ENCODE data around the gene TNN. TPM values are rescaled to one million over a fixed set of nuclear protein-coding genes. Genes with fewer than 3 reads are reported as not detected.
A peak's percentile ranks its signal among the peaks of the same experiment; 100 is the strongest.

TNN gene
- total RNA-seq, 2 experiments from 2014 or later: not detected

DNA sequence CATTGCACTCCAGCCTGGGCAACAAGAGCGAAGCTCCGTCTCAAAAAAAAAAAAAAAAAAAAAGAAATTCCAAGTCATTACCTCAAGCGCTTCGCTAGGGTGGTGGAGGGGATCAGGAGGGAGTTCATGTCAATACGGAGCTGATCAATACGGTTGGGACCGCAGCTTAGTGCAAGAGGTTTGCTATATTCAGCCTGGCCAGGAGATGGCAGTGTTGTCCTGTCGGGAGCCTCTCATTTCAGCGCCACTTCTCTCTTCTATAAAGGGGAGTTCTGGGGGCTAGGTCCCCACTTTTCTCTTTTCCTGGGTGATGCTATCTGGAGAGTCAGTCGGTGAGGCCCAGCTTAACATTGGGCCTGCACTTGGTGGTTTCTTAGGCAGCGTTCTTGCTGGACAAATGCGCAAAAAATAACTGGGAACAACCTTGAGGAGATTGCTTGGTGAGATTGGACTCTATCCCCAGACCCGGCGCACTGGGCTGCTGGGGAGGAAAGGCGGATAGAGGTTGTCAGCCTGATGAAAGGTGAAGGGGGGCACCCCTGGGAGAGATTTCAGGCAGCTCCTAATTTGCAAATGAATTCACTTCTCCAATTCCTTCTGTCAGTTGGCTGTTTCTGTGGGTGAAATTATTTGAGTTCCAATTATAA, 84.5 kb downstream of the TNN start:
- no peaks in the 10 kb centered on the region for H3K36me3 Mint-ChIP-seq (ENCODE audit: low read depth)
- peaks cover 13% of the 10 kb centered on the region for H3K4me1 Mint-ChIP-seq (ENCODE audit: low read depth)
- no peaks in the 10 kb centered on the region for H3K9me3 Mint-ChIP-seq
- peak; percentile 78 for DNase-seq
- H3K27me3 Mint-ChIP-seq (ENCODE audit: low read depth): peaks cover 27% of the 10 kb centered on the region
- no peak overlapping the region for H3K27ac Mint-ChIP-seq
- intact Hi-C loops (cut with micrococcal nuclease): loop anchor here (1.0 to 5.0 kb wide), 6 partner anchors 123 to 1730 kb away; partner anchors contain the start of gene TNR
- CTCF ChIA-PET: interaction anchor here (0.6 to 5.4 kb wide), 64 partner anchors 9 to 1164 kb away, joined by 3 to 261 read pairs (median 4); partner anchors contain the start of gene MRPS14
- H3K4me3 Mint-ChIP-seq: no peak overlapping the region

DNA sequence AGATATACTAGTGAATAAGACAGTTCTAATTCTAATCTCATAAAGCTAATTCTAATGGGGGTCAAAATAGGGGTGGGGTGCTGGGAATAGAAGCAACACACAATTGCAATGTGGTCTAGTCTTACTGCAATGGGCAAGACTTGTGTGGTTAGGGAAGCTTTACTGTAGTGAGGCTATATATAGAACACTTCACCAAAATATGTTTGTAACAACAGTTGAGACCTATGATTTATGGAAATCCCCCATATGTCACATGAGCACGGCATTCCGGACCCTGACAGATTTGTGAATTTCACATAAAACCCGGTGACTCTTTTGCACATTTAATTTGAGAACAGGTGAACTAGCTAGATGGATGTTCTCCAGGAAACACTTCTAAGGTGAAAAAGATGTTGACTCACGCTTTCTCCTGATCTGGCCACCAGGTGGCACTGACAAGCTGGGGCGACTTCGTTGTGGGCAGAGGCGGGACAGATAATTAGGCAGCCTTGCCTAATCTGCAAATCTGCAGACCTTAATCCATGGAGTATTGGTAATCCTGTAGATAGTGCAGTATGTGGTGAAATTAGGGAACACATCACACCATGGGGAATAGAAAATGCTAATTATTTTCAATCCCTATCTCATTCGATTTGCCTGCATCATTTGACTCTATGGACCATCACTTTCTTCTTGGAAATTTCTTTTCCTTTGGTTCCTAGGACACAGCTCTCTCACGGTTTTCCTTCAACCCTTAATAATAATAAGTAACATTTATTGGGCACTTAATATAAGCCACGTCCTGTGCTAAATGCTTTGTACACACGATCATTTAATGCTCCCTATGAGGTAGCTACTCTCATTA, 87.2 kb downstream of the TNN start:
- H3K27ac Mint-ChIP-seq: no peak overlapping the region
- intact Hi-C loops (cut with micrococcal nuclease): loop anchor here (1.0 to 5.0 kb wide), 7 partner anchors 34 to 1727 kb away; partner anchors contain the start of gene TNR
- peaks cover 24% of the 10 kb centered on the region for H3K4me1 Mint-ChIP-seq (ENCODE audit: low read depth)
- H3K4me3 Mint-ChIP-seq: no peak overlapping the region
- H3K36me3 Mint-ChIP-seq (ENCODE audit: low read depth): peaks cover 11% of the 10 kb centered on the region
- peak; percentile 87 for DNase-seq
- H3K9me3 Mint-ChIP-seq: no peaks in the 10 kb centered on the region
- H3K27me3 Mint-ChIP-seq (ENCODE audit: low read depth): peaks cover 25% of the 10 kb centered on the region
- CTCF ChIA-PET: interaction anchor here (0.6 to 4.0 kb wide), 57 partner anchors 9 to 1032 kb away, joined by 3 to 179 read pairs (median 4); partner anchors contain the start of gene KIAA0040

DNA sequence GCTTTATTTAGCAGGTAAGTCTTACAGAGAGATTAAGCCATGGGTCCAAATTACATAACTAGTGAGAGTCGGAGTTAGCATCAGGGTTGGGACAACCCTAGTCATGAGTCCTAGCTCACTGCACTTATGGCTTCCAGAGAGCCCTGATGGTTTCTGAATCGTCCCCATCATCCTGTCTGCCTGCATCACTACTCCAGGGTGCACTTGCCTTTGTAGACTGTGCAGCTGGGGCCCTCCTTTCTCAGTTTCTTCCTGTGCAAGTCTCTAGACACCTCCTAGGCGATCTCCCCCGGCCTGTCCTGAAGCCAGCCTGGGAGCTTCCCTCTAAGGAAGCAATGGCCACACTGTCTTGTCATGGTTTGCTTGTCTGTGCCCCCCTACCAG, 87.8 kb downstream of the TNN start:
- CTCF ChIA-PET: interaction anchor here (0.7 to 4.0 kb wide), 49 partner anchors 9 to 589 kb away, joined by 3 to 179 read pairs (median 5); partner anchors contain the start of gene KIAA0040
- H3K27ac Mint-ChIP-seq: no peak overlapping the region
- DNase-seq: no peak
- no peaks in the 10 kb centered on the region for H3K9me3 Mint-ChIP-seq
- H3K36me3 Mint-ChIP-seq (ENCODE audit: low read depth): peaks cover 17% of the 10 kb centered on the region
- H3K27me3 Mint-ChIP-seq (ENCODE audit: low read depth): peaks cover 24% of the 10 kb centered on the region
- H3K4me1 Mint-ChIP-seq (ENCODE audit: low read depth): peaks cover 24% of the 10 kb centered on the region
- H3K4me3 Mint-ChIP-seq: no peak overlapping the region
- intact Hi-C loops (cut with micrococcal nuclease): loop anchor here (1.0 to 5.0 kb wide), 5 partner anchors 34 to 183 kb away; no protein-coding TSS in a partner anchor

DNA sequence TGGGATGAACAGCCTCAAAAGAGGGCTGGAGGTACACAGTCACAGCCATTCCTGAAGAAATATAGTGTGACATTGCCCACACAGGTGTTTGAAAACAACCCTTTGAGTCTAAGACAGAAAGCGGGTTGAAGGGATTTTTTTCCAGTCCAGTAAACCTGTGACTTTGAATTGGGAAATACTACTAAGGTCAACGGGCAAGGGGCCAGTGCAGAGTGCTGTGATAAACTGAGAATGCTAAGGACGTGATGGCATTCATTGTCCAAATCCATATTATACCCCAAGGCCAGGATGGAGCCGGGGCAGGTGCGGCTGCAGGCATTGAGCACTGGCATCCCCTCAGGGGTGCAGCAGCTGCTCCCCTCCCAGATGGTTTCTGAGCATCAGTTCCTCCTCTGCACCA, 88.3 kb downstream of the TNN start:
- intact Hi-C loops (cut with micrococcal nuclease): loop anchor here (1.0 to 5.0 kb wide), 5 partner anchors 33 to 182 kb away; no protein-coding TSS in a partner anchor
- Mint-ChIP-seq H3K4me3 (no peak overlapping the region), H3K4me1 (ENCODE audit: low read depth) (peaks cover 24% of the 10 kb centered on the region), H3K36me3 (ENCODE audit: low read depth) (peaks cover 21% of the 10 kb centered on the region), H3K27ac (no peak overlapping the region), H3K9me3 (no peaks in the 10 kb centered on the region), H3K27me3 (ENCODE audit: low read depth) (peaks cover 21% of the 10 kb centered on the region)
- DNase-seq: no peak
- CTCF ChIA-PET: interaction anchor here (0.7 to 4.0 kb wide), 29 partner anchors 9 to 588 kb away, joined by 3 to 179 read pairs (median 5); partner anchors contain the start of gene KIAA0040

DNA sequence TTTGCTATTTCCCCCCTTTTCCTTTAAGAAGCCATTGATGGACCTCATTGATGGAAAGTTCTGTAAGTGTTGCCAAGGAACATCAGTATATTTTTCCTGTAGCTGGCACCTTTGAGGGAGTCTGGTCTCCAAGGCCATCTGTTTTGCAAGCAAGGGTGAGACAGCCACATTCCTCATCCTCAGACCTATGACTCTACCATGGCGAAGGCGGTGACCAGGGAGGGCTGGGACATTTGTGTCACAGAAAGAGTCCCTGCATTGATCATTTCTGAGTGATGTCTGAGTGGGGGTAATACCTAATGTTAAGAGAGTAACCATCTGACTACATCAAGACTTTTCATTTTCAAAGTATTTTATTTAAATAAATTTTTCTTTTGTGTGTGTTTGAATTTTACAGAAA, 89.6 kb downstream of the TNN start:
- no peaks in the 10 kb centered on the region for H3K9me3 Mint-ChIP-seq
- H3K4me1 Mint-ChIP-seq (ENCODE audit: low read depth): peaks cover 22% of the 10 kb centered on the region
- CTCF ChIA-PET: interaction anchor here (1.6 to 4.0 kb wide), 5 partner anchors 11 to 180 kb away, joined by 4 to 179 read pairs (median 32); no protein-coding TSS in a partner anchor
- H3K4me3 Mint-ChIP-seq: no peak overlapping the region
- intact Hi-C loops (cut with micrococcal nuclease): loop anchor here (5.0 kb wide), 1 partner anchor 50 kb away; no protein-coding TSS in a partner anchor
- peaks cover 23% of the 10 kb centered on the region for H3K36me3 Mint-ChIP-seq (ENCODE audit: low read depth)
- peaks cover 16% of the 10 kb centered on the region for H3K27me3 Mint-ChIP-seq (ENCODE audit: low read depth)
- H3K27ac Mint-ChIP-seq: no peak overlapping the region
- DNase-seq: peak; percentile 44

DNA sequence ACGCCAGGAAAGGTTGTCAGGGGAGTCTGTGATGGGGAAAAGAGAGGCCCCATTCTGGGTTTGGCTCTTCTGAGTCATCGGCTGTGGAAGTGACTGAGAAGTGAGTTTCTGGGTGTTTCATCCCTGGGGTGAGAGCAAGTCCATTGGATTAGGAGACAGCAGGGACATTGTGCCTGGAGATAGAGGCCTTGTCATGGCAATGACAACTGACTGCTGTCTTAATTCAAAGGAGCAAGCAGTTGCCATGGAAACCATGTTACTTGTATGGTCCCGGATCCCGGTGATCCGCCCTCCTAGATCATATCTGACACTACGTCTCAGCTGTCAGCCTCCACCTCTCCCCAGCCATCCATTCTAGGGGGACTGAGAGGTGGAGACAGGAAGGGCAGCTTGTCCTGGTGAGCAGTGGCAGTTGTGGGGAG, 90.5 kb downstream of the TNN start:
- intact Hi-C loops (cut with micrococcal nuclease): loop anchor here (5.0 kb wide), 1 partner anchor 49 kb away; no protein-coding TSS in a partner anchor
- peak overlapping the region; percentile 3 for H3K27ac Mint-ChIP-seq
- no peaks in the 10 kb centered on the region for H3K9me3 Mint-ChIP-seq
- H3K27me3 Mint-ChIP-seq (ENCODE audit: low read depth): peaks cover 10% of the 10 kb centered on the region
- peaks cover 22% of the 10 kb centered on the region for H3K4me1 Mint-ChIP-seq (ENCODE audit: low read depth)
- H3K4me3 Mint-ChIP-seq: no peak overlapping the region
- DNase-seq: peak; percentile 28
- peaks cover 23% of the 10 kb centered on the region for H3K36me3 Mint-ChIP-seq (ENCODE audit: low read depth)
- CTCF ChIA-PET: interaction anchor here (1.5 to 1.8 kb wide), 2 partner anchors 9 to 159 kb away, joined by 3 to 9 read pairs; no protein-coding TSS in a partner anchor

DNA sequence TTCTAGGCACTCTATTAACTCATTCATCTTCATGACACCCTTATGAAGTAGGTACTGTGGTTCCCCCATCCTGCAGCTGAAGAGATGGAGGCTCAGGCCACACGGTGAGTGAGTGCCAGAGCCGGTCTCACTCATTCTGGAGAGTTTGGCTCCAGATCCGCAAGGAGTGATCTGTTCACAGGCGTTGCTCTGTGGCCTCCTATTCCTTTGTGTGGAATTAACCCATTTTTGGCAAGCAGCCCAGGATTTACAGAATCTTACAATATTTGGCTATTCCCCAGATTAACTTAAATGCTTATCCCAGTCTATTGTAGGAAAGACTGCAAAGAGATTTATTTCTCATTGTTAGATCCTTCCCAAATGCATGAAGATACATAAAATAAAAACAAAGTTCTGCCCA, 95.3 kb downstream of the TNN start:
- Mint-ChIP-seq H3K4me1 (ENCODE audit: low read depth) (peaks cover 4% of the 10 kb centered on the region), H3K27me3 (ENCODE audit: low read depth) (no peaks in the 10 kb centered on the region), H3K9me3 (no peaks in the 10 kb centered on the region), H3K4me3 (no peak overlapping the region), H3K36me3 (ENCODE audit: low read depth) (peaks cover 31% of the 10 kb centered on the region), H3K27ac (no peak overlapping the region)
- CTCF ChIA-PET: no interaction called here
- no peak for DNase-seq
- intact Hi-C loops (cut with micrococcal nuclease): no loop called here

DNA sequence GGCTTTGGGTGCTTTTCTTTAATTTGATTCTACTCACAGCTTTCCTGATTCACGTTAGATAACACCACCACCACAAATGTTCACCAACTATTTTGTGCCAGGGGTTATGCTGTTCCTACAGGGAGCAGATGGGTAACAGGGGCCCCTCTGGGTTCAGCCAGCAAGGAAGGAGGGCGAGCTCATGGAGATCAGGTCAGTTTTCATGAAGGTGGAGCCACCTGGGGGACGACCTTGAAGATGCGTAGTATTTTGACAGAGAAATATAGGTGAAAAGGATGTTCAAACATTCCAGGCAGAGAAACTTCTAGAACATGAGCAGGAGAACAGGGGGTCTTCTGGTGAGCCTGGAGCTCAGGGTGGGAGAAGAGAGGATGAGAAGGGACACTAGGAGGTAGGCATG, 96.1 kb downstream of the TNN start:
- peaks cover 26% of the 10 kb centered on the region for H3K36me3 Mint-ChIP-seq (ENCODE audit: low read depth)
- peaks cover 1% of the 10 kb centered on the region for H3K4me1 Mint-ChIP-seq (ENCODE audit: low read depth)
- CTCF ChIA-PET: interaction anchor here (1.2 to 3.3 kb wide), 3 partner anchors 9 to 176 kb away, joined by 4 to 19 read pairs (median 6); no protein-coding TSS in a partner anchor

DNA sequence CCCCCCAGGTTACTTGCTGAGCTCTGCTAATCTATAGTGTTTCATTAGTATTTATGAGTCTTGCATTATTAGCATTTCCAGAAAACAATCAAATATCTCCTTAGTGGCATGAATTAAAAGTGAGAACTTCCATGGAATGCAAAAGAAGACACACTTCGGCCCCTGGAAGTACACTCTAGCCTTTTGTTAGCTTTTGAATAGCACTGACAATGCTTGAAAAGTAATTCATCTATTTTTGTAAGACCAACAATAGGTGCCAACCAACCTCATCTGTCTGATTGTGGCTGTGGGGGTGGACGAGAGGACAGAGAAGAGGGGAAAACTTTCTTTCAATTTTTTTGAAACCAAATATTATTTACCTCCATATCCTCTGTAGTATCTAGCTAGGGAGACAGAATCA, 97.1 kb downstream of the TNN start:
- Mint-ChIP-seq H3K27ac (no peak overlapping the region), H3K4me3 (no peak overlapping the region), H3K4me1 (ENCODE audit: low read depth) (peaks cover 10% of the 10 kb centered on the region), H3K27me3 (ENCODE audit: low read depth) (no peaks in the 10 kb centered on the region), H3K9me3 (no peaks in the 10 kb centered on the region), H3K36me3 (ENCODE audit: low read depth) (peaks cover 23% of the 10 kb centered on the region)
- CTCF ChIA-PET: interaction anchor here (0.8 to 3.3 kb wide), 6 partner anchors 10 to 175 kb away, joined by 3 to 19 read pairs (median 4); no protein-coding TSS in a partner anchor
- DNase-seq: no peak
- intact Hi-C loops (cut with micrococcal nuclease): no loop called here

More for the DNA sequence above, 96.1 kb downstream of the TNN start:
- H3K27me3 Mint-ChIP-seq (ENCODE audit: low read depth): no peaks in the 10 kb centered on the region
- intact Hi-C loops (cut with micrococcal nuclease): no loop called here
- no peak for DNase-seq
- H3K9me3 Mint-ChIP-seq: no peaks in the 10 kb centered on the region
- no peak overlapping the region for H3K27ac Mint-ChIP-seq
- H3K4me3 Mint-ChIP-seq: no peak overlapping the region

DNA sequence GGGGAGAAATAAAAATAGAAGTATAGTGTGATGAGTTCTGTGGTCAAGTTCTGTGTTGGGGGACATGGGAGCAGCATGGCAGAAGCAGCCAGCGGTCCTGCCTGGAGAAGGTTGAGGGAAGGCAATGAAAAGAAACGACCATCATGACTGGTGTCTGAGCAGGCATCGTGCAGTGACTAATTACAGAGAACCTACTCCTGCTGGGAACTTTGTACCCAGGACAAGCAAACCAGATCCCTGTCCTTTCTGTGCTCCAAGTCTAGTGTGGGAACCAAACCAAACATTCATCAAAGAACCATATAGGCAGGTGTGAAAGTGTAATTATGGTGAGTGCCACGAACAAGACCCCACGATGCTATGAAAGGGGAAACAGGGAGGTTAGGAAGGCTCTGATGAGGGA, 99.1 kb downstream of the TNN start:
- H3K27ac Mint-ChIP-seq: no peak overlapping the region
- CTCF ChIA-PET: no interaction called here
- H3K9me3 Mint-ChIP-seq: no peaks in the 10 kb centered on the region
- no peak overlapping the region for H3K4me3 Mint-ChIP-seq
- intact Hi-C loops (cut with micrococcal nuclease): no loop called here
- H3K36me3 Mint-ChIP-seq (ENCODE audit: low read depth): peaks cover 10% of the 10 kb centered on the region
- DNase-seq: no peak
- peaks cover 30% of the 10 kb centered on the region for H3K4me1 Mint-ChIP-seq (ENCODE audit: low read depth)
- H3K27me3 Mint-ChIP-seq (ENCODE audit: low read depth): no peaks in the 10 kb centered on the region

DNA sequence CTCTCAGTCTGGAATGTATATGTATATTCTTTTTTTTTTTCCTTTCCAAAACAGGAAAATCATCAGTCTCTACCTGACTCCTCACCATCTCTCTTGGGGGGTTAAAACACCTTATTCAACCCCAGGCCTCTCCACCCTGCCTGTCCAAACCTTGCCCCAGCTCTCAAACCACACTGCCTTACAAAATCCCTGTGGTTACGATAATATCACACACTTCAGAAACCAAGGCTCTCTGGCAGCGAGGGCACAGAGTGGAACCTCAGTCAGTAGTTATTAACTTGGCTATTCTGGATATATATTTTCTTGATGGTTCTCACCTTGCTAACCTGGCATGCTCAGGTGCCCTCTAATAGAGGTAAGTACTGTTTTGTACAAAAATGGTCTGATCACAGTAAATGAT, 100.2 kb downstream of the TNN start:
- peaks cover 34% of the 10 kb centered on the region for H3K4me1 Mint-ChIP-seq (ENCODE audit: low read depth)
- CTCF ChIA-PET: interaction anchor here (0.7 to 1.4 kb wide), 3 partner anchors 12 to 151 kb away, joined by 3 read pairs; no protein-coding TSS in a partner anchor
- no peak overlapping the region for H3K27ac Mint-ChIP-seq
- H3K27me3 Mint-ChIP-seq (ENCODE audit: low read depth): no peaks in the 10 kb centered on the region
- intact Hi-C loops (cut with micrococcal nuclease): no loop called here
- no peak for DNase-seq
- H3K36me3 Mint-ChIP-seq (ENCODE audit: low read depth): peaks cover 13% of the 10 kb centered on the region
- H3K9me3 Mint-ChIP-seq: no peaks in the 10 kb centered on the region
- H3K4me3 Mint-ChIP-seq: no peak overlapping the region

DNA sequence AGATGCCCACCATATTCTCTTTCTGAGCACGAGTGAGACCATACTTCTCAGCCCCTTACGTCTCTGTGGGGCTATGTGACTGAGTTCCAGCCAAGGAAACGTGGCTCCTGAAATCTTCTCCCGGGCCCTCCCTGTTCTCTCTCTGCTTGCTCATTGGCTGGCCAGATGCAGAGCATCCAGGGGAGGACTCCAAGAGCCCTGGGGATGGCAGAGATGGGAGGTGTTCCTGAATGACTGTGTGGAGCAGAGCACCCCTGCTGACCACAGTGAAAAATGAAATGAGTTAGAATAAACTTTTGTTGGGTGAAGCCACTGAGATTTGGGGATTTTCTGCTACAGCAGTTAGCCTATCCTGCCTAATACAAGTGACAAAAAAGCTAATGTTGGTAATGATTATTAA, 101.1 kb downstream of the TNN start:
- H3K27ac Mint-ChIP-seq: no peak overlapping the region
- peaks cover 38% of the 10 kb centered on the region for H3K4me1 Mint-ChIP-seq (ENCODE audit: low read depth)
- intact Hi-C loops (cut with micrococcal nuclease): no loop called here
- CTCF ChIA-PET: interaction anchor here (0.6 to 3.7 kb wide), 4 partner anchors 13 to 149 kb away, joined by 3 to 17 read pairs (median 4); no protein-coding TSS in a partner anchor
- no peaks in the 10 kb centered on the region for H3K9me3 Mint-ChIP-seq
- DNase-seq: no peak
- no peaks in the 10 kb centered on the region for H3K27me3 Mint-ChIP-seq (ENCODE audit: low read depth)
- H3K4me3 Mint-ChIP-seq: no peak overlapping the region
- peaks cover 15% of the 10 kb centered on the region for H3K36me3 Mint-ChIP-seq (ENCODE audit: low read depth)

Measured in activated naive CD4-positive, alpha-beta T cell treated with anti-CD3 and anti-CD28 coated beads for 36 hours (primary cell).